Raji (cell line): ENCODE data around the gene RAMAC.

ENCODE experiments used
- POLR2A ChIP-seq: IDR thresholded peaks from 2 replicates; pipeline ENCODE4 v1.6.1; 2011; ENCODE audit warnings: low read depth, low read length, control low read depth; ENCODE audit not compliant: insufficient read depth

RAMAC gene

DNA sequence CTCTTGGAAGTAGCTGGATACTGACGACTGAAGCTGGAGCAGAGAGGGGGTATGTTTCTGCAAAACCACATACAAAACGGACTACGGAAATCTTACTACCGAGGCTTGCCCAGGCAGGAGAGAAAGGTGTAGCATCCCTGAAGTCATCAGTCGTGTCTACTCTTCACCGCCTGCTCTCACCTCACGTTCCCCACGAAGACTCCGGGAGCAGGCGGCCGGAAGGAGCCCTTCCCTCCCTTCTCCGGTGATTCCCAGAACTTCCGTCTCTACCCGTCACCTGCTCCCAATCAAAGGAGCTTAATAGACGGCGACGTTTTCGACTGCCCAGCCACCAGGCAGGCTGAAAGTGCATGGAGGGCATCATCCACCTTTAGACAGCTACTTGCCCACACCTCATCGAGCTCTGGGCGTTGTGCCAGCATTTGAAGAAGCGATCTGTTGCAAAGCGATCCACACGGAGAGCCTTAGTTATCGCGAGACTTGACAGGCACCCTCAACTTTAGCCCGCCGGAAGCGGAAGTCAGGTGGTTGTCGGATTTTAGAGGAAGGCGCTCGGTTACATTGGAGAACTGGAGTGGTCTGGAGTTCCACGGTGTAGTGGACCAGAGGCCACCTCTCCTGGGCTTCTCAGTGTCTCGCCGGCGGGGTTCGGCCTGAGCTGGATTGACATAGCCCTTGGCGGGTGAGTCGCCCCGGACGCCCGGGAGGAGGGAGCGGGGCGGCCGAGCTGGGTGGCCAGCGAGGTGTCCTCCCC is at the start of gene RAMAC:
TSS of gene RAMAC (plus strand) at position 523 of the 754 bp plus-strand sequence. CDS start 2,809 bp downstream, outside the sequence.
- TF ChIP-seq POLR2A: peak; percentile 77

DNA sequence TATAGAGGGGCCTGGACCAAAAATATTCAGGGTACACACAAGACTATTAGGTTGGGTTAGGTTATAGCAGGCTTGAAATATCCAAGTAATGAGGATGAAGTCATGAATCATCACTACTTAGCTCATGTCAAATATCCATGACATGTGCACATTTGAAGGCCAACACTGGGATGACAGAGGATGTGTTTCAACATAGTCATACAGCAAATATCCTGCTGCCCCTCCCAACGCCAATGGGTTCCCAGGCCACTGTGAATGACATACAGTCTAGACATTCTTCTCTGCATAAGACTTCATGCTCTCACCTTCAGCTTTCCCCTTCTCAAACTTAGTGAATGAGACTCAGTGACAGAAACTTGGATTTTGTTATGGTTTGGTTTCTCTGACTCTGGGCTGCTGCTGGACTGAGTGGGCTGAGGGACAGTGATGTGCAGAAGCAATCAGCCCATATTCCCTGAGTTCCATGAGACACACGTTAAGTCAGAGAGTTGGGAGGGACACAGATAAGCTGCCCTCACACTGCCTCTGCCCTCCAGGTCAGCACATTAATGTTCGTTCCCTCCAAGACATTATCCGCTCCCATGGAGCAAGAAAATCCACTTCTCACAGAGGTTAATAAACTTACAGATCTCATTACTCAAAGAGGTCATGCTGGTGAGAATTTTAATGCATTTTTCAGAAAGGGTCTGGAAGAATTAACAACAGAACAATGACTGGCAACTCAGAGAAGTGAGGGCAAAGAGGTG is 48.9 kb upstream of the RAMAC start:
- no peak for TF ChIP-seq POLR2A

DNA sequence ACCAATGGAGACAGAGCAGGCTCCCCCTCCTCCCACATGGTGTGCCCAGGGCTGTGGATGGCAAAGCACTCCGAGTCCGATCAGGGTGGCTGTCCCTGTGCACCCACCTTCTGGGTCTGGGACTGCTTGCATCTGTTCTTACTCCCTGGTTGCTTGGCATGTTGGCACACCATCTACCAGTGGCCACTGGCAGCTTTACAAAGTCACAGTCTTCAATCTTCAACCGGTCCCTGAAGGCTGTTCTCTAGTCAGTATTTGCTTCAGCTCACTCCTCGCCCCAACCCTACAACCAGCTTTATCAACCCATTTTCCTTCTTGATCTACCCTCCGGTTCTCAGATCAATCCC is 48.3 kb upstream of the RAMAC start:
- no peak for TF ChIP-seq POLR2A

DNA sequence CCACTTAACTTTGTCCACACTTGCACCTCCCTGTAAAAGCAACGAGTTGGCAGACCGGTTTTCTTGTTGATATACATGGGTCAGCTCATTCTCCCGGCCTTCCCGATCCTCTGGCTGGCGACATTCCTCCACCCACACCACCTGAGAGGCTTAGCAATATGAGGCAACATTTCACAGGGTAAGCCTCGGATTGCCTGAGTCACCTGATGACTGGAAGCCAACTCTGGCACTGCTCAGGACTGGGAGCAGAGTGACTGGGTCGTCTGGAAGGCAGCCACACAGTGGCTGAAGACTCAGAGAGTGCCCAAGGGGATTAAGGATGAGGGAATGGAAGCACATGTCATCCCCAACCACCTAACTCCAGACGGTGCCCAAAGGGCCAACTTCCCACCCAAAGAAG is 43.3 kb upstream of the RAMAC start:
- no peak for TF ChIP-seq POLR2A

DNA sequence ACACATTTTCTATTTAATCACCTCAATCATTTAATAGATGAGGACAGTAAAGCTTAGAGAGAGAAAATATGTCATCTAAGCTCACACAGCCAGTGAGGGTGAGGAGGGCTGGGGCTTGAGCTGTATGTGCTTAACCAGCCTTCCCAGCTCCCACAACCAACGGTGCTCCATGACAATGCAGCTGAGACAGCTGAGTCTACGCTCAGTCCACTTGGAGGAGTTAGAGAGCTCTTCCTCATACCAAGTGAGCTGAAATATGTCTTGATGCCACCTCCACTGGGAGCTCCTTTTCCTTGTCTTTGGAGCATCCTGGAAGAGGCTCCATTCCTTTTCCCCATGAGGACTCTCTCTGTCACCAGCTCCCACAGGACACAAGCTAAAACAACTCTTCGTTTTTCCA is 42.8 kb upstream of the RAMAC start:
- TF ChIP-seq POLR2A: no peak

DNA sequence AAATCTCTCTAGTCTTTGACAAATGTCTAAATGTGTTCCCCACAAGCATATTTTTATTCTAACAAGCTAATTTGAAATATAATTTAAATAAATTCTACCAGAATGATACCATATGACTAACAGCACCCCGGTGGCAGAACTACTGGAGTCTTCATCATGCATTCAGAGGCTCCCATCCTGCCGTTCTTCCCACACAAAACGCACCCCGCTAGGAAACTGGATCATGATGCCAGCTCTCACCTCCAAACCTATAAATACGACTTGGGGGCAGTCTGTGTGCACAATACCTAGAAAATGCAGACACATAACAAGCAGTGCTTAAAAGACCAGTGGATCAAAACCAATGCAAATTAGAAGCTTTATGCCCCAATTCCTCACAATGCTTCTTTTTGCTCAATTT is 42.0 kb upstream of the RAMAC start:
- no peak for TF ChIP-seq POLR2A

DNA sequence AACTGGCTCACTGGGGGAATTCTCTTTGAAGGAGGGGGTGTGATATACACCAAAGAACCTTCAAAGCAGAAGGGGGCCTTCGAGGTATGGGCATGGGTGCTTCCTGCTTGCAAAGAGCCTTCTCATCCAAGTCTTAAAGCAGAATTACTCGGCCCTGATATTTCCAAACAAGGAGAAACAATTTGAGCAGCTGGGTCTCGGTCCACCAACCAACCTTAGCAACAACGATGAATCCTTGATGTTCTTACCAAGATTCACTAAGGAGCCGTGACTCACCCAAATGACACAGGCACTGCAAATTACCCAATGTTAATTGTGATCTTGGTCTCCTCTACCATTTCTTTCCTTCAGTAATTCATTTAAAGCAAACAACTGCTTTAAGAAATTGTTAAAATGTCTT is 41.2 kb upstream of the RAMAC start:
- TF ChIP-seq POLR2A: no peak

DNA sequence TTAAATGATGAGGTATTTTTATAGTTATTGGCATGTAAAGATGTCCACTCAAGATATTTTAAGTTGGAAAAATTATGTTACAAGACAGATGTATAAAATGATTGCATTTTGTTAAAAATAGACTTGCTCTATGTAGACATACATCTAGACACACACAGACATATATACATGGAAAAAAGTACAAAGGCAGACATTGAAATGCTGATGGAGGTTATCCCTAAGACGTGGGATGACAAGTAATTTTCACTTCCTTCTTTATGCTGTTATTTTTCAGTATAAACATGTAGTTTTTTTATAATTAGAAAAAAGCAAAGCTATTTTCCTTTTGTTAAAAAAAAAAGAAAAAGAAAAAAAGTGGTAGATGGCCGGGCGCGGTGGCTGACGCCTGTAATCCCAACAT is 40.7 kb upstream of the RAMAC start:
- TF ChIP-seq POLR2A: no peak

DNA sequence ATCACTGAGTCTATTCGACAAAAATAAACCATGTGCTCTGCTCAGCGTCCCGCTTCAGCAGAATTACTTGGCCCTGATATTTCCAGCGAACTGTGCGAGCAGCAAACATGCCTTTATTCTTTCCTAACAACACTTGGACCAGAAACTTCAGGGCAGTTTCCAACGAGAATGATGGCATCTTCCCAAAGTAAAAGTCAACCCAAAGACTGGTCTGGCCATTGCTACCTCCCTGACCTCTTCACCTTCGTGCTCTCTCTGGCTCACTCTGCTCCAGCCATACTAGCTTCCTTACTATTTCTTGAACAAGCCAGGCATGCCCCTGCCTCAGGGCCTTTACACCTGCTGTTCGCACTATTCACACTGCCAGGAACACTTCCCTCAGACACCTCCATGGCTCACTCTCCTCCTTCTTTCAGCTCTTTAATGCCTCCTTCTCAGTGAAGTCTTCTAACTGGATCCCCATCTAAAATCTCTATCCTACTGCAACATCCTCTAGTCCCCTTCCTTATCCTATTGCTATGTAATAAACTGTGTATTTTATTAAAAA is 39.8 kb upstream of the RAMAC start:
- no peak for TF ChIP-seq POLR2A

DNA sequence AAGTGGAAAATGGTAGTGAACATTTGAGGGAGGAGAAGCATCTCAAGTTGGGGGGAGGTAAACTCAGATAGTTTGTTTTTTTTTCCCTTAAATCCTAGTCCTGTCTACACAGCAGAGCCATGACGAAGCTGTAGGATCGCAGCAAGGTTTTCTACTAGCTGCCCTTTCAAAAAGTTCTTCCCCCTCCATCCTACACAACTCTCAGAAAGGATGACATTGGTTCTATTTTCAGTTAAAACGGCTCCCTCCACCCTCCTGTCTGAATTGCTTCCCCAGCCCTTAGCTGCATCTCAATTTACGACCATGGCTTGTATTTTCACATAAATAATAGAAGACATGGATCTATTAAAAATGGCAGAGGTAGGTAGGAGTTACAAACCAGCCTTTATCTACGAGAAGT is 35.7 kb upstream of the RAMAC start:
- no peak for TF ChIP-seq POLR2A

DNA sequence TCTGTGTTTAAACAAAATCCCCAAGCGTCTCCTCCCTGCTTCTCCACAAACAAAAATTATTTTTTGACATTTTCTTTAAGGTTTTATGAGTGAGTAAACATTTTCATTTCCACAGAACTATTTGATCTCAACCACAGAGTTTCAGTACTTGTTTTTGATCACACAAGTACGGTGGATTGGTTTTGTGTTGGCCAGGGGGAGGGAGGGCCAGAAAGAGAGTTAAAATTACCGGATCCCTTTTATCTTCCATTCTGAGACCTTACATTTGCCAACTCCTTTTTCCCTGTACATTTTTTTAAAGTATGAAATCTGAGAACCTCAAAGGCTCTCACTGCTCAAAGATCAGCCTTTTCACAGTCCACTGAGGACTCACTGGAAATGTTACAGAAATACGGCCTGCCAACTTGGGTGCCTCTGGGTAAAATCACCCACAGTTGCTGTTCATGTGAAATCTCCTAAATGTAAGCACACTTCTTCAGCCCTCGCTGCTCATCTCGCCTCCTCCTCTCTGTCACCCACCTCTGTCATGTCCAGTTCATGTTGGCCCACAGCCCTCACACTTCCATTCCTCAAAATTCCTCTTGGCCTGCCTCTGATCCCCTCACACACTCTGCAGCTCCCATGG is 35.2 kb upstream of the RAMAC start:
- TF ChIP-seq POLR2A: no peak

DNA sequence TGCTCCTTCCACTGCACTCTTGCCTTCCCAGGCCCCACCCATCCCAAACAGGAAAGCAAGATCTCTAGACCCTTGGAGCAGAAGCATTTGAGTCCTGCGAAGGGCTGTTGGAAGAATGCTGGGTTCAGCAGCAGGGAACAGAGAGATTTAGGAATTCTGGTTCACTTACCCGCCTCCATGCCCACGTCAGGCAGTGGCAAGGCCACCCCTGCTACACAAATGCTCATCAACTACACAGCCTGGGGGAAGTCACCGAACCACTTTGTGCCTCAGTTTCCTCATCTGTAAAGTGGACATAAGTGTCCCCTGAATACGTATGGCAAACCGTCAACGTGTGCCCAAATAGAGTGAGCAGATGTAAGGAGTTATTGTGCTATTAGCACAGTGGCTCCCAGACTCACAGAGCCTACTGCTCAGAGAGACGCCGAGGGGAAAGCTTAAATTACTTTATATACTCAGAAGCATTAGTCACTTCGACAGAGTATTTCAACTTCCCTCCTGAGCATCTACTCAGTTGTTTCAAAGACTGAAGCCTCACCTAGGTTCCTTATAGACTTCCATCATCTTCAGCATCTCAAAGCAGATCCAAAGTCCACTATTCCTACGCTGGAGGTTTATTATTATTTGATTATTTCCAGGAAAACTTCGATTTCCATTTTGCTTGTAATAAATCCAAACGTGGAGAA is 34.4 kb upstream of the RAMAC start:
- no peak for TF ChIP-seq POLR2A

DNA sequence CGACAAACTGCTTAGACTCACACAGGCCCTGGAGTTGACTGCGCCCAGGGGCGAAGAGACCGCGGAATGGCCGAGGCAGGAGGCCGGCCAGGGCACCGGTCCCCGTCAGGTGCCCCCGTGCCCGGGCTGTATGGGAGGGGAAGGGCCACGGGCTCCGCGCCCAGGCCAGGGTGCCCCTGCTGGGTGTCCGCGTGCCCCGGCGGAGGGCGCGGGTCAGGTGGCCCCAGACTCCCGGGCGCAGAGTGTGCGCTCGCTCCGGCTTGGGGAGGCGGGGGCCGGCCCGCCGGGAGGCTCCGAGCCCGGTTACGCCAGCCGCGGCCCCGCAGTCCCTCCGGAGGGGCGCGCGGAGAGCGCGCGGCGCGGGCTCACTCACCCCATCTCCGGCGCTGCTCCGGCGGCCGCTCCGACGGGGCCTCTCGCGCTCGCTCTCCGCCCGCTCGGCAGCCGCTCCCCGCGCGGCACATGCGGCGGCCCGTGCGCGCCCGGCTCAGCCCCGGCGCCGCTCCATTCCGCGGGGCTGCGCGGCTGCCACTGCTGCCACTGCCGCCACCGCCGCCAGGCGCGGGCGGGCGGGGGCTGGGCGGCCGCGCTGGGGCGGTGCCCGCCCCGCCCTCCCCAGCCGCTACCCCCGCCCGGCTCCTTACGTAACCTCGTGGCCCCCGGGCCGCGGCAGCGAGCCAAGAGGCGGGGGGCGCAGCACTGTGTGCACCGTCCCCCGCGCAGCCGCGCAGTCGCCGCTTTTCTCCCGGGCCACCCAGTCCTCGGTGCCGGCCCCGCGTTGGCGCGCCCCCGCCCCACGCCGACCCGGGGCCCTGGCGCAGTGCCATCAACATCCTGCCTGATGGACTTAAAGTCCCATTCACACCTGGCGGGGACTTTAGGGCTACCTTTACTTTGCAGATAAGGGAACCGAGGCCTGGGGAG is 33.6 kb upstream of the RAMAC start, which contains the start of gene HOMER2:
TSS of gene HOMER2 (minus strand) at position 563 of the 924 bp plus-strand sequence. CDS start at position 378, 185 bp downstream.
- TF ChIP-seq POLR2A: no peak

DNA sequence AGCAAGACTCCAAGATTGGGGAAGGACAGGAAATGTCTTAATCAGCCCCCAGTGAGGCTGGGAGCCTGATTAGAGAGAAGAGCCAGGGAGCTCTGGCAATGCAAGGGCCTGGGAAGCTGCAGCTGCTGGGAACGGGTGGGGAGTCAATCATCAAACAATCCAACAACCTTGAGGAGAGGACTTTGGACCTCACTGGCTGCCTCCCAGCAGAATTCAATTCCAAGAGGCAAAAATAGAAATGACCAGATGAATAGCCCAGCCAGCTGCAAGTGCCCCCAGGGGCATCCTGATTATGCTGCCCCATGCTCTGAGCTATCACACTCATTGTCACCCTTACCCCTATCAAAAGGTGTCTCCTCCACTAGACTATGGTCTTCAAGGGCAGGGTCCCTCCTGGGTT is 27.4 kb upstream of the RAMAC start:
- no peak for TF ChIP-seq POLR2A

DNA sequence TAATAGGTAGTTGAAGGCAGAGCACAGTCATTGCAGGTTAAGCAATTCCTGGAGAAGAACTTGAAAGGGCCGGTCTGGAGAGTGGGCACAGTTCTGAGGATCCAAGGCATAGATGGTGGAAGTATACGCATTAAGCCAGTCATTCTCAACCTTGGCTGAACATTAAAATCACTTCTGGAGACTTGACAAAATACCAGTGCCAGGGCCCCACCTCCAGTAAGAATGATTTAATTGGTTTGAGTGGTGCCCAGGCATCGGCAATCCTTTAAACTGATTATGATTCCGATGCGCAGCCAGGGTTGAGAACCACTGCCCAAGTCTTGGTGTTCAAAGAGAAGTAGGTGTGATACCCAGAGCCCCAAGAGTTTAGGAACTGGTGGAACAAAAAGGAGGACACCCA is 26.6 kb upstream of the RAMAC start:
- TF ChIP-seq POLR2A: no peak

DNA sequence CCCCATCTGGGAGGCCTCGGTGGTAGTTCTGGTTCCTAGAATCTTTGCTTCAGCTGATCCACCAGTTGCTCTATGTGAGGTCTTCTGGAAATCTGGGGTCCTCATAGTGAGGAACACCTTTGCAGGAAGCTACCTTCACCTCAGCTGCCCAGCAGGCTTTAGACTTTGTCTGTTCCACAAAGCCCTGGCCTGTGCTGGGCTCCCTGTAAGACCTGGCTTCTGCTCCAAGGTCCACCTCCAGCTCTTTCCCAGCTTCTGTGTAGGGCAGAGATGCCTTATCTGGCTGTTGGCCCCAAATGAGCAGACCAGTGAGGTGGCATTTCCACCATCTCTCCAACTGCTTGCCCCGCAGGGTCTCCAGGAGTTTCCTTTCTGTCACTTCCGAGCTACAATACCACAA is 25.2 kb upstream of the RAMAC start:
- no peak for TF ChIP-seq POLR2A
